ENCODE results near the gene BLTP2. TPM values are rescaled to one million over a fixed set of nuclear protein-coding genes. Genes with fewer than 3 reads are reported as not detected.

BLTP2 gene
- polyA plus RNA-seq, 1 of the 3 experiments (the other 2 are of a cell fraction), result 46.4 TPM

DNA sequence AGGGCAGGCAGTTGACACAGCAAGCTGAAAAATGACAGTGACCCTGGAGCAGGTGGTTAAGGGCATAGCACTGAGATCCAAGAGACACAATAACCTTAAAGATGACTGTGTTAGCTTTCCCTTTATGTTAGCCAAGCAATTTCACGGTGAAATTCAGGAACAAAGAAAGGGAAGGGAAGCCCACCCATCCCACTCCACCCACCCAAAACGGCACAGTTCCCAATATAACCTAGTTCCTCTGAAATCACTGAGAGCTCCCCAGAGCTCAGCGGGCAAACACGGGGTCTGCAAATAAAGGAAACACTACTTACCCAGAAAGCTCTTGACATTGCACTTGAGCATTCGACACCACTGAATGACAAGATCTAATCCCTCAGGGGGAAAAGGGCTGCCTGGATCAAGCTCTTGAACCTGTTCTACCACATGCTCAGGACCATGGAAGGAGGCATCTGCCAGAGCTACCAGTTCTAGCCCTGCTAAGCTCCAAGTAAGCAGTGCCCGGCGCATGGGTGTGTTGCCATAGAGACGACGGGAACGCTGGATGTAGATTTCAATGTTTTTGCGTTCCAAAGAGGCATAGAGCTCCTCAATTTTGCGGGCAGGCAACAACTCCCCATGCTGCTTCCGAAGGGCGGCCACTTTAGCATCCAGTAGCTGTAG, 10.6 kb downstream of the BLTP2 start:
- TF ChIP-seq SIN3A (IDR thresholded peaks at IDR 0.05; ENCODE audit: borderline replicate concordance, low read depth, low read length) (no peak), TCF12 (IDR thresholded peaks at IDR 0.05) (no peak), GATA2 (CRISPR knock-in tag; IDR thresholded peaks at IDR 0.05) (no peak), POLR2AphosphoS5 (IDR thresholded peaks at IDR 0.05; ENCODE audit: low read depth, low read length) (no peak), CHD2 (IDR thresholded peaks at IDR 0.05; ENCODE audit: low read length, partially characterized antibody) (no peak), MXI1 (IDR thresholded peaks at IDR 0.05; ENCODE audit: low read depth, low read length) (no peak), FOXJ3 (CRISPR knock-in tag; IDR thresholded peaks at IDR 0.05) (no peak), RFX5 (IDR thresholded peaks at IDR 0.05; ENCODE audit: low read length) (no peak), FOSL2 (IDR thresholded peaks at IDR 0.05; ENCODE audit: borderline replicate concordance, low read depth) (no peak), MEF2A (IDR thresholded peaks at IDR 0.05; ENCODE audit: borderline replicate concordance, low read depth) (no peak), RCOR1 (IDR thresholded peaks at IDR 0.05; ENCODE audit: low read length) (no peak), GABPA (IDR thresholded peaks at IDR 0.05; ENCODE audit: low read depth) (no peak), YY1 (IDR thresholded peaks at IDR 0.05; ENCODE audit: low read depth) (no peak), SMC3 (IDR thresholded peaks at IDR 0.05; ENCODE audit: low read depth, low read length) (no peak)
- TF ChIP-seq, protein P1, sequence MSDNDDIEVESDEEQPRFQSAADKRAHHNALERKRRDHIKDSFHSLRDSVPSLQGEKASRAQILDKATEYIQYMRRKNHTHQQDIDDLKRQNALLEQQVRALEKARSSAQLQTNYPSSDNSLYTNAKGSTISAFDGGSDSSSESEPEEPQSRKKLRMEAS (IDR thresholded peaks at IDR 0.05; ENCODE audit: low read depth), result no peak
- TF ChIP-seq, protein P2, sequence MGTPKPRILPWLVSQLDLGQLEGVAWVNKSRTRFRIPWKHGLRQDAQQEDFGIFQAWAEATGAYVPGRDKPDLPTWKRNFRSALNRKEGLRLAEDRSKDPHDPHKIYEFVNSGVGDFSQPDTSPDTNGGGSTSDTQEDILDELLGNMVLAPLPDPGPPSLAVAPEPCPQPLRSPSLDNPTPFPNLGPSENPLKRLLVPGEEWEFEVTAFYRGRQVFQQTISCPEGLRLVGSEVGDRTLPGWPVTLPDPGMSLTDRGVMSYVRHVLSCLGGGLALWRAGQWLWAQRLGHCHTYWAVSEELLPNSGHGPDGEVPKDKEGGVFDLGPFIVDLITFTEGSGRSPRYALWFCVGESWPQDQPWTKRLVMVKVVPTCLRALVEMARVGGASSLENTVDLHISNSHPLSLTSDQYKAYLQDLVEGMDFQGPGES (IDR thresholded peaks at IDR 0.05; ENCODE audit: low read depth, low read length), result no peak
- TF ChIP-seq, protein P3, sequence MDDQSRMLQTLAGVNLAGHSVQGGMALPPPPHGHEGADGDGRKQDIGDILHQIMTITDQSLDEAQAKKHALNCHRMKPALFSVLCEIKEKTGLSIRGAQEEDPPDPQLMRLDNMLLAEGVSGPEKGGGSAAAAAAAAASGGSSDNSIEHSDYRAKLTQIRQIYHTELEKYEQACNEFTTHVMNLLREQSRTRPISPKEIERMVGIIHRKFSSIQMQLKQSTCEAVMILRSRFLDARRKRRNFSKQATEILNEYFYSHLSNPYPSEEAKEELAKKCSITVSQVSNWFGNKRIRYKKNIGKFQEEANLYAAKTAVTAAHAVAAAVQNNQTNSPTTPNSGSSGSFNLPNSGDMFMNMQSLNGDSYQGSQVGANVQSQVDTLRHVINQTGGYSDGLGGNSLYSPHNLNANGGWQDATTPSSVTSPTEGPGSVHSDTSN (IDR thresholded peaks at IDR 0.05), result no peak
- TF ChIP-seq, protein P4, sequence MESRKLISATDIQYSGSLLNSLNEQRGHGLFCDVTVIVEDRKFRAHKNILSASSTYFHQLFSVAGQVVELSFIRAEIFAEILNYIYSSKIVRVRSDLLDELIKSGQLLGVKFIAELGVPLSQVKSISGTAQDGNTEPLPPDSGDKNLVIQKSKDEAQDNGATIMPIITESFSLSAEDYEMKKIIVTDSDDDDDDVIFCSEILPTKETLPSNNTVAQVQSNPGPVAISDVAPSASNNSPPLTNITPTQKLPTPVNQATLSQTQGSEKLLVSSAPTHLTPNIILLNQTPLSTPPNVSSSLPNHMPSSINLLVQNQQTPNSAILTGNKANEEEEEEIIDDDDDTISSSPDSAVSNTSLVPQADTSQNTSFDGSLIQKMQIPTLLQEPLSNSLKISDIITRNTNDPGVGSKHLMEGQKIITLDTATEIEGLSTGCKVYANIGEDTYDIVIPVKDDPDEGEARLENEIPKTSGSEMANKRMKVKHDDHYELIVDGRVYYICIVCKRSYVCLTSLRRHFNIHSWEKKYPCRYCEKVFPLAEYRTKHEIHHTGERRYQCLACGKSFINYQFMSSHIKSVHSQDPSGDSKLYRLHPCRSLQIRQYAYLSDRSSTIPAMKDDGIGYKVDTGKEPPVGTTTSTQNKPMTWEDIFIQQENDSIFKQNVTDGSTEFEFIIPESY (IDR thresholded peaks at IDR 0.05; ENCODE audit: borderline replicate concordance, low read depth), result no peak
- TF ChIP-seq, protein P5, sequence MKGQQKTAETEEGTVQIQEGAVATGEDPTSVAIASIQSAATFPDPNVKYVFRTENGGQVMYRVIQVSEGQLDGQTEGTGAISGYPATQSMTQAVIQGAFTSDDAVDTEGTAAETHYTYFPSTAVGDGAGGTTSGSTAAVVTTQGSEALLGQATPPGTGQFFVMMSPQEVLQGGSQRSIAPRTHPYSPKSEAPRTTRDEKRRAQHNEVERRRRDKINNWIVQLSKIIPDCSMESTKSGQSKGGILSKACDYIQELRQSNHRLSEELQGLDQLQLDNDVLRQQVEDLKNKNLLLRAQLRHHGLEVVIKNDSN (IDR thresholded peaks at IDR 0.05; ENCODE audit: borderline replicate concordance, low read depth), result no peak
- Histone ChIP-seq H3K27me3 (ENCODE audit: insufficient read depth) (no peaks in the 10 kb centered on the region), H3K79me2 (ENCODE audit: insufficient read depth) (peaks cover 33% of the 10 kb centered on the region), H3K4me3 (ENCODE audit: low read depth in 2 of 2, low read length in 1 of 2) (no peak overlapping the region), H4K20me1 (ENCODE audit: insufficient read depth) (peaks cover 13% of the 10 kb centered on the region), H2AFZ (ENCODE audit: low read depth) (no peak overlapping the region), H3K9me2 (no peaks in the 10 kb centered on the region), H3K4me2 (no peak overlapping the region), H3K36me3 (replicated peaks in 1 of 2; ENCODE audit: control insufficient read depth in 1 of 2, insufficient read depth in 2 of 2, low read length in 1 of 2) (peaks cover 83 to 90% of the 10 kb centered on the region in 2 experiments), H3F3A (replicated peaks; ENCODE audit: insufficient read depth) (no peaks in the 10 kb centered on the region), H3K9me3 (no peaks in the 10 kb centered on the region), H3K9ac (no peak overlapping the region), H3K27ac (ENCODE audit: low read depth in 2 of 2, low read length in 1 of 2) (no peak overlapping the region), H3K4me1 (ENCODE audit: control insufficient read depth in 1 of 2, insufficient read depth in 2 of 2, low read depth in 1 of 2, low read length in 1 of 2) (no peaks in the 10 kb centered on the region)
- DNase-seq, result no peak
- ChIA-PET POLR2A (interaction anchor here (1.8 kb wide), 1 partner anchor 10 kb away, joined by 7 read pairs; the partner anchor contains the start of gene BLTP2), CTCF (interaction anchor here (0.6 to 5.5 kb wide), 7 partner anchors 10 to 140 kb away, joined by 3 to 43 read pairs (median 4); partner anchors contain the start of gene BLTP2)
- WGBS (ENCODE audit: low lambda C conversion rate), result 96% methylated on average over 12 of the region's 14 CpGs

Data from SK-N-SH (cell line).